ENCODE results near the gene CHD9.
"Not testable (repeated sequence)": the region's sequence is repeated elsewhere in the genome, so short reads cannot be mapped to it uniquely, and the experiment has no call there.

Gene CHD9

GRCh38 chr16:53071748-53072301, 17.0 kb downstream of the CHD9 start:
- DNase-seq (ENCODE audit: low read depth): no peak

- no peak for DNase-seq (ENCODE audit: low read depth)
Measured at GRCh38 chr16:53073022-53073421, 18.2 kb downstream of the CHD9 start.

- DNase-seq (ENCODE audit: low read depth): not testable (repeated sequence)
Measured at GRCh38 chr16:53074296-53074695, 19.5 kb downstream of the CHD9 start.

- DNase-seq (ENCODE audit: low read depth): not testable (repeated sequence)
Measured at GRCh38 chr16:53075461-53075860, 20.7 kb downstream of the CHD9 start.

- DNase-seq (ENCODE audit: low read depth): no peak
Measured at GRCh38 chr16:53078247-53078646, 23.5 kb downstream of the CHD9 start.

GRCh38 chr16:53078765-53079485, 24.1 kb downstream of the CHD9 start:
- no peak for DNase-seq (ENCODE audit: low read depth)

GRCh38 chr16:53080345-53081031, 25.7 kb downstream of the CHD9 start:
- DNase-seq (ENCODE audit: low read depth): peak; percentile 96

GRCh38 chr16:53081032-53081424, 26.2 kb downstream of the CHD9 start:
- no peak for DNase-seq (ENCODE audit: low read depth)

GRCh38 chr16:53081686-53082407, 27.1 kb downstream of the CHD9 start:
- no peak for DNase-seq (ENCODE audit: low read depth)

- no peak for DNase-seq (ENCODE audit: low read depth)
Measured at GRCh38 chr16:53082509-53082908, 27.7 kb downstream of the CHD9 start.

- DNase-seq (ENCODE audit: low read depth): peak; percentile 53
Measured at GRCh38 chr16:53083119-53083518, 28.3 kb downstream of the CHD9 start.

GRCh38 chr16:53084141-53084541, 29.4 kb downstream of the CHD9 start:
- DNase-seq (ENCODE audit: low read depth): no peak

- no peak for DNase-seq (ENCODE audit: low read depth)
Measured at GRCh38 chr16:53084746-53085334, 30.0 kb downstream of the CHD9 start.

- peak; percentile 53 for DNase-seq (ENCODE audit: low read depth)
Measured at GRCh38 chr16:53085369-53085843, 30.6 kb downstream of the CHD9 start.

- peak; percentile 76 for DNase-seq (ENCODE audit: low read depth)
Measured at GRCh38 chr16:53085931-53086421, 31.2 kb downstream of the CHD9 start.

GRCh38 chr16:53087101-53087500, 32.3 kb downstream of the CHD9 start:
- DNase-seq (ENCODE audit: low read depth): peak; percentile 50

- DNase-seq (ENCODE audit: low read depth): peak; percentile 61
Measured at GRCh38 chr16:53089434-53090285, 34.9 kb downstream of the CHD9 start.

- no peak for DNase-seq (ENCODE audit: low read depth)
Measured at GRCh38 chr16:53090286-53090590, 35.4 kb downstream of the CHD9 start.

GRCh38 chr16:53090591-53091411, 36.0 kb downstream of the CHD9 start:
- peak; percentile 100 for DNase-seq (ENCODE audit: low read depth)

Data from EH (cell line).